ENCODE data around the gene LACRT. TPM values are rescaled to one million over a fixed set of nuclear protein-coding genes. Genes with fewer than 3 reads are reported as not detected.

The LACRT gene
- total and polyA plus RNA-seq, 2 donors (not counting 3 experiments of a cell fraction or from before 2014, with no cell fraction given), result not detected

DNA sequence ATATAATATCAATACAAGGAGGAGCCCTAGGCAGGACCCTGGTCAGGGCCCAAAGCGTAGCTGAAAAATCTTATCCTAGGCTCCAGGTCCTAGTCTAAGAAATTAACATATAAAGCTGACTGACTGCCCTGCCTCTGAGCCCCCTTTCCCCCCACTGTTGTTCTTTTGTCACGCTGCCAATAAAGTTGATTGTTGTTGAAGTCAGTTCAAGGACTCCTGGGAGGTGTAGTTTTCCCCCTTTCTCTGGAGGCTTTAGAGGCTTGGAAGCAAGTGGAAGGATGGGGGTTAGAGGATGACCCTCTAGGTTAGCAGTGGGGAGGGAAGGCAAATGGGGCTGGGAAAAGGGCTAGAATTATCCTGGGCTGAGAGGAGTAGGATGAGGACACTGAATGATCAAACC is 49.5 kb downstream of the LACRT start:
- intact Hi-C loops (cut with micrococcal nuclease) (no loop called here), dilution Hi-C loops (cut with MboI; ENCODE audit: extremely low pct_ligation_motif_present, low sequenced_read_pairs) (no loop called here)
- no peak overlapping the region for H3K4me2 ChIP-seq (ENCODE audit: insufficient read depth, low read length)
- no peaks in the 10 kb centered on the region for H3K9me3 ChIP-seq (replicated peaks; ENCODE audit: control insufficient read depth, insufficient read depth, low read length)
- ChIA-PET POLR2A (no interaction called here), CTCF (interaction anchor here (2.5 kb wide), 1 partner anchor 11 kb away, joined by 10 read pairs; no protein-coding TSS in a partner anchor)
- no peak for TF ChIP-seq POLR2A (IDR thresholded peaks at IDR 0.05; ENCODE audit: low read depth, low read length)
- TF ChIP-seq EZH2 (IDR thresholded peaks at IDR 0.05; ENCODE audit: borderline replicate concordance, low read depth, low read length, severe bottlenecking), result no peak
- no peak for TF ChIP-seq FOS (IDR thresholded peaks at IDR 0.05; ENCODE audit: borderline replicate concordance, insufficient read depth, low read length)
- TF ChIP-seq, protein P1, sequence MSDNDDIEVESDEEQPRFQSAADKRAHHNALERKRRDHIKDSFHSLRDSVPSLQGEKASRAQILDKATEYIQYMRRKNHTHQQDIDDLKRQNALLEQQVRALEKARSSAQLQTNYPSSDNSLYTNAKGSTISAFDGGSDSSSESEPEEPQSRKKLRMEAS (IDR thresholded peaks at IDR 0.05; ENCODE audit: insufficient read depth, insufficient read length), result no peak
- TF ChIP-seq, protein P2, sequence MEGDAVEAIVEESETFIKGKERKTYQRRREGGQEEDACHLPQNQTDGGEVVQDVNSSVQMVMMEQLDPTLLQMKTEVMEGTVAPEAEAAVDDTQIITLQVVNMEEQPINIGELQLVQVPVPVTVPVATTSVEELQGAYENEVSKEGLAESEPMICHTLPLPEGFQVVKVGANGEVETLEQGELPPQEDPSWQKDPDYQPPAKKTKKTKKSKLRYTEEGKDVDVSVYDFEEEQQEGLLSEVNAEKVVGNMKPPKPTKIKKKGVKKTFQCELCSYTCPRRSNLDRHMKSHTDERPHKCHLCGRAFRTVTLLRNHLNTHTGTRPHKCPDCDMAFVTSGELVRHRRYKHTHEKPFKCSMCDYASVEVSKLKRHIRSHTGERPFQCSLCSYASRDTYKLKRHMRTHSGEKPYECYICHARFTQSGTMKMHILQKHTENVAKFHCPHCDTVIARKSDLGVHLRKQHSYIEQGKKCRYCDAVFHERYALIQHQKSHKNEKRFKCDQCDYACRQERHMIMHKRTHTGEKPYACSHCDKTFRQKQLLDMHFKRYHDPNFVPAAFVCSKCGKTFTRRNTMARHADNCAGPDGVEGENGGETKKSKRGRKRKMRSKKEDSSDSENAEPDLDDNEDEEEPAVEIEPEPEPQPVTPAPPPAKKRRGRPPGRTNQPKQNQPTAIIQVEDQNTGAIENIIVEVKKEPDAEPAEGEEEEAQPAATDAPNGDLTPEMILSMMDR (IDR thresholded peaks at IDR 0.05; ENCODE audit: extremely low read depth in 1 of 2, insufficient read depth in 1 of 2, low read depth in 1 of 2, low read length in 2 of 2), result no peak
- no peak for TF ChIP-seq JUN (IDR thresholded peaks at IDR 0.05; ENCODE audit: borderline replicate concordance, insufficient read depth, insufficient read length, low read depth)
- TF ChIP-seq POLR2AphosphoS5 (IDR thresholded peaks at IDR 0.05; ENCODE audit: insufficient read depth, low read depth, low read length), result no peak
- no peak for TF ChIP-seq MYC (IDR thresholded peaks at IDR 0.05; ENCODE audit: low read depth, low read length)
- TF ChIP-seq GATA2 (IDR thresholded peaks at IDR 0.05; ENCODE audit: insufficient read depth, insufficient read length, low read depth, low read length), result no peak
- H3K4me1 ChIP-seq (ENCODE audit: control insufficient read depth, extremely low read depth, insufficient read depth, low read length), result no peaks in the 10 kb centered on the region
- H3K36me3 ChIP-seq (ENCODE audit: control insufficient read depth in 2 of 2, extremely low read depth in 1 of 2, insufficient read depth in 2 of 2, low read length in 2 of 2), result no peaks in the 10 kb centered on the region
- no peak overlapping the region for H2AFZ ChIP-seq (ENCODE audit: low read depth, low read length)
- H3K79me2 ChIP-seq (ENCODE audit: control insufficient read depth, insufficient read depth, low read length), result no peaks in the 10 kb centered on the region
- no peaks in the 10 kb centered on the region for H3K9me1 ChIP-seq (replicated peaks; ENCODE audit: control insufficient read depth, extremely low read depth, insufficient read depth, low read length)
- no peak overlapping the region for H3K4me3 ChIP-seq (replicated peaks in 1 of 3; ENCODE audit: insufficient read depth in 1 of 3, low read depth in 1 of 3, low read length in 3 of 3)
- H3K9ac ChIP-seq (replicated peaks; ENCODE audit: extremely low read depth, insufficient read depth, low read length), result no peak overlapping the region
- H3K27me3 ChIP-seq (ENCODE audit: control insufficient read depth in 2 of 2, insufficient read depth in 2 of 2, low read length in 2 of 2), result peaks cover 37 to 42% of the 10 kb centered on the region in 2 experiments
- DNase-seq (ENCODE audit: low read depth, low spot score), result no peak
- BruUV-seq (replicated peaks), result no TSS peak
- no peaks in the 10 kb centered on the region for H4K20me1 ChIP-seq (replicated peaks; ENCODE audit: control insufficient read depth, extremely low read depth, insufficient read depth, low read length)
- no peak overlapping the region for H3K27ac ChIP-seq (ENCODE audit: insufficient read depth, low read depth, low read length)
- FAIRE-seq, result no peak

All from endothelial cell of umbilical vein (primary cell).